HFF-Myc (cell line): ENCODE data around the gene BUD23.

ENCODE experiments used
- DNase-seq: peaks from one replicate; pipeline ENCODE4 v3.0.0-alpha.2; 2011; ENCODE audit warnings: low read depth; ENCODE audit errors: extremely low read depth
- H3K4me3 ChIP-seq: replicated peaks from 2 replicates; pipeline ENCODE4 v1.5.1; 2011; ENCODE audit warnings: low read depth, mild to moderate bottlenecking, control low read depth, low read length
- TF ChIP-seq, protein P1 (sequence below): IDR thresholded peaks from 2 replicates; pipeline ENCODE4 v1.5.1; 2012; ENCODE audit warnings: mild to moderate bottlenecking, low read depth, low read length, control low read depth; ENCODE audit errors: missing control alignments

BUD23 gene

DNA sequence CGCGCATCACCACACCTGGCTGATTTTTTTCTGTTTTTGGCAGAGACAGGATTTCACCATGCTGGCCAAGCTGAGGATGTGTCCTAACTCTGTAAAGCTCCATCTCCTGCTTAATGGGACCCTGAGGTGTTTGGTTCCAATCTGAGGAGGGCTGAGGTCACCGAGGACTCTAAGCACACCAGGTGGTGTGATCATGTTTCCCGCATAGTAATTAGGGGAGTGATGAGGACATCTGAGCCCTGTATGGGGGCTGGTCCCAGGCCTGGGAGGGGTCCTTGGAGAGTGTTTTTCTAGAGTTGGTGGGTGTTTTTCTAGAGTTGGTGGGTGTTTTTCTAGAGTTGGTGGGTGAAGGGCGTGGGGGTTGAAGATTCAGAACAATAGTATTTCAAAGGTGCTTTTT, 58.2 kb downstream of the BUD23 start:
- TF ChIP-seq, protein P1, sequence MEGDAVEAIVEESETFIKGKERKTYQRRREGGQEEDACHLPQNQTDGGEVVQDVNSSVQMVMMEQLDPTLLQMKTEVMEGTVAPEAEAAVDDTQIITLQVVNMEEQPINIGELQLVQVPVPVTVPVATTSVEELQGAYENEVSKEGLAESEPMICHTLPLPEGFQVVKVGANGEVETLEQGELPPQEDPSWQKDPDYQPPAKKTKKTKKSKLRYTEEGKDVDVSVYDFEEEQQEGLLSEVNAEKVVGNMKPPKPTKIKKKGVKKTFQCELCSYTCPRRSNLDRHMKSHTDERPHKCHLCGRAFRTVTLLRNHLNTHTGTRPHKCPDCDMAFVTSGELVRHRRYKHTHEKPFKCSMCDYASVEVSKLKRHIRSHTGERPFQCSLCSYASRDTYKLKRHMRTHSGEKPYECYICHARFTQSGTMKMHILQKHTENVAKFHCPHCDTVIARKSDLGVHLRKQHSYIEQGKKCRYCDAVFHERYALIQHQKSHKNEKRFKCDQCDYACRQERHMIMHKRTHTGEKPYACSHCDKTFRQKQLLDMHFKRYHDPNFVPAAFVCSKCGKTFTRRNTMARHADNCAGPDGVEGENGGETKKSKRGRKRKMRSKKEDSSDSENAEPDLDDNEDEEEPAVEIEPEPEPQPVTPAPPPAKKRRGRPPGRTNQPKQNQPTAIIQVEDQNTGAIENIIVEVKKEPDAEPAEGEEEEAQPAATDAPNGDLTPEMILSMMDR: no peak
- DNase-seq: no peak
- no peak overlapping the region for H3K4me3 ChIP-seq

DNA sequence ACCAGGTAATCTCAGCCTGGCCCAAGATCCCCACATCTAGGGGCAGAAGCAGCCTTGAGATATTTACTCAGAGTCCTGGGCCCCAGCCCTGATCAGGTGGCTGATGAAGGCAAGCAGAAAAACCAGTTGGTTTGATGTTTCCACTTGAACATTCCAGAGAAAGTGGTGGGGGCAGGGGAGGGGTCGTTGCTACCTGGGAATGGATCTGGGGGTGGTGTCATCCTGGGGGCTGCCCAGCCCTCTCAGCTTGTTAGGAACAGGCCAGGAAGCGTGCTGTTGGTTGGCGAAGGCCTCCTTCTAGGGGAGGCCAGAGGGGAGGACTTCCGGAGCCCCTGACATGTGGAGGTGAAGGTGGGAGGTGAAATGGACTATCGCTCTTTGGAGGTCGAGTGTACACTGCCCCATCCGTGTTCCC, 58.9 kb downstream of the BUD23 start:
- DNase-seq: no peak
- H3K4me3 ChIP-seq: no peak overlapping the region
- TF ChIP-seq, protein P1: no peak

DNA sequence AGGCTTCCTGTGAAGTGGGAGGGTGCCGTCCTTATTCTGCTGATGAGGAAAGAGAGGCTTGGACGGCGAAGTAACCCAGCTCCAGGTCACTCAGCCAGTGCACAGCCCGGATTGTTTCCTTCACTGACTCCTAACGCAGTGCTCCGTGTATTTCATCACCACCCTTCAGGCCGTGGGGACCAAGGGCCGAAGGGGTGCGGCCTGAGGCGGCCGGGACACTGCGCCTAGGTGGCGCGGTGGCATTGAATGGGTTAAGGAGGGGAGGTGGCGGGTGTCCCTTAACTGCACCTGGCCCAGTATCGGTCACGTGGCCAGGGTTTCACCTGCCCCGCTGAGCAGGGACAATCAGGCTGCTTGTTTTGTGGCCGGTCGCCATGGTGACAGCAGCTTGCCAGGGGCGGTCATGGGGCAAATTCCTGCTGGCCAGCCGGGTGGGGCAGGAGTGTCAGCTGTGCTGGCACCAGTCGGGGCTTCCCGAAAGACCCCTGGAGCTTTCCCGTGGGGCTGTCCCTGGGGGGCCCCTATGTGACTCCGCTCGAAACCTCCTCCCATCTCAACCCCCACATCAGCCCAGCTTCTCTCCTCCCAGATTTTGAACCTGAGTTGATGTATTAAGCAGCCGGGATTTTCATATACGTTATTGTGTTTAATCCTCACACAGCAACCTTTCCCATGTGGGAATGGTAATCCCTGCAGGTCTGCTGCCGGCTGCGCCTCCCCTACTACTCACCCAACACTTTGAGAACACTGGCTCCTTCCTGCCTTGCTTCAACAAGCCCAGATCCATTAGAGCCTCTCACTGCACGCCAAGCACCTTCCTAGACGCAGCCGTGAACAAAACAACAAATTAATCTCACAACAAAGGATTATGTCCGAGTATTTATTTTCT, 59.6 kb downstream of the BUD23 start:
- DNase-seq: no peak
- no peak overlapping the region for H3K4me3 ChIP-seq

DNA sequence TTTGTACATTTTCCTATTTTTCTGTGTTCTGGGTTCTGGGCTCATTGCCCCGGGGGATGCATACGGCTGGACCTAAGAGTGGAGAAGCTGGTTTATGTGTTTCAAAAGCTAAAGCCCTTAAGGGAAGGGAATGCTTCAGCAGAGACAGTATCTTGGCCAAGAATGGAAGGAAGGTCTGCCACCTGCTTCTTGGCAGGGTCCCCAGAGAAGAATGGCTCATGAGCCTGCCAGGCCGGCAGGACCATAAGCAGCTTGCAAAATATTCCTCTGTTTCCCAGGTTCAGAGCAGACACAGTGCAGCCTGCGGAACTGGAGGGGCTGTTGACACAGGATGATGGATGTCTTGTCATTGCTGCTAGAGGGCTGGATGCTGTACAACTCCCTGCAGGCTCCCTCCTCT, 63.0 kb downstream of the BUD23 start:
- no peak overlapping the region for H3K4me3 ChIP-seq
- DNase-seq: no peak
- TF ChIP-seq, protein P1: no peak

More for the DNA sequence above, 59.6 kb downstream of the BUD23 start:
- TF ChIP-seq, protein P1: no peak
